HT-29 (cell line): ENCODE measurements around the gene UBE2J2. TPM values are rescaled to one million over a fixed set of nuclear protein-coding genes. Genes with fewer than 3 reads are reported as not detected.

Source experiments
- DNase-seq: peaks from one replicate; pipeline ENCODE4 v3.0.0-alpha.2; 2015; ENCODE audit warnings: low spot score
- total RNA-seq: library from RNA; depleted of rRNA; stranded (reverse); fragments of >200 nt; shearing (Covaris generic); gene quantifications from 2 replicates; pipeline ENCODE4 v1.2.3, GENCODE V29; 2014

The UBE2J2 gene
- total RNA-seq, 1 experiment from 2014 or later = 93.1 TPM

DNA sequence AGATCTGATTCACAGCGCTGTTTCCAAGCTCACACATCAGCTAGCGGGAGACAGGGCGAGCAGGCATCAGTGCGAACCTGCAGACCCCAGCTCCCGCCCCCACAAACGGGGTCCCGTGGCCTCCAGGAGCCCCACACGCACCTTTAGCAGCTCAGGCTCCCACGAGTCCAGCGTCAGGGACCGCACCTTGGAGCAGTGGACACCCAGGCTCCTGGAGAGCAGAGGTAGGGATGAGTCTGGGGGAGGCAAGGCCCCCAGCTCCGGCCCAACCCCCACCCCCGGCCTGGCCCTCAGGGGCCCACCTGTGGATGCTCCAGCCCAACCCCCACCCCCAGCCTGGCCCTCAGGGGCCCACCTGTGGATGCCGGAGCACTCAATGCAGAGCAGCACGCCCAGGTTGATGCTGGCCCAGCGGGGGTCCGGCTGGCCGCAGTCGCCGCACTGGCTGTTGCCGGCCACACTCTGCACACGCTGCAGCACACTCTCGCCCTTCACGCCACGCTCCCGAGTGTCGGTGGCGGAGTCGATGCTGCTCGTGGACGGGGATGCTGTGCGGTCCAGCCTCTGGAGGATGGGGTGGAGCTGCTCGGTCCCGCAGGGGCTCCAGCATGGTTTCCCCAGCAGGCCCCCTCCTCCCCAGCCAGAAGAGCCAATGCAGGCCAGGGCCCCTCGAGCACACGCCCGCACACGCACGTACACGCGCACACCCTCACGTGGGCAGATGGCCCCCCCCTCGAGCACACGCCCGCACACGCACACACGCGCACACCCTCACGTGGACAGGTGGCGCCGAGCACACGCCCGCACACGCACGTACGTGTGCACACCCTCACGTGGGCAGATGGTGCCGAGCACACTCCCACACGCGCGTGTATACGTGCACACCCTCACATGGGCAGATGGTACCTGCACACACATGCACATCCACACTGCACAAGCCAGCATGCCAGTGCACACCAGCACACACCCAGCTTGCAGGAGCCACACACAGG lies 22.7 kb upstream of the UBE2J2 start:
- DNase-seq = no peak

GRCh38 chr1:1295154-1295923 lies 21.7 kb upstream of the UBE2J2 start:
- no peak for DNase-seq

DNA sequence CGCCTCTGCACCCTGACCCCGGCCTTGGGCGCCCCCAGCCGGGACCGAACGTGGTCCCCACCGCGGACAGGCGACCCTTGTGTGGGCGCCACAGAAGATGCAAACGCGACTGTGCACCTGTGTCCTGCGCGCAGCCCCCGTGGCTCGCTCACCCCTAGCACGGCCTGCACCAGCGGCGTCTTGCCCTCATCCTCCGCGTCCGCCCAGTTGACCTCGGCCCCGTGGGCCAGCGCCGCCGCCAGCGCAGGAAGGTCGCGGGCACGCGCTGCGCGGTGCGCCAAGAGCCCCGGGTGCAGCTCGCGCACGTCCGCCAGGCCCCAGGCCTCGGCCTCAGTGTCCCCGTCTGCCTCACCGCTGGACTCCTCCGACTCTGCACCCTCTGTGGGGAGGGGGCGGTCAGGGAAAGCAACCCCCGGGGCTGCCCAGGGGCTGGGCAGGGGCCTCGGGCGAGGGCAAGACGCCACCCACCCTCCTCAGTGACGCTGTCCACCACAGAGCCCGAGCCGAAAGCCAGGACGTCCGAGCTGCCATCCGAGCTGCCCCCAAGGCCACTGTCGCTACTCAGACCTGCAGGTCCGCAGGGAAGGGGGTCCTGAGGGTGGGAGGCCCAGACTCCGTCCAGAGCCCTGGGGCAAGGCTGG lies 20.7 kb upstream of the UBE2J2 start:
- no peak for DNase-seq

DNA sequence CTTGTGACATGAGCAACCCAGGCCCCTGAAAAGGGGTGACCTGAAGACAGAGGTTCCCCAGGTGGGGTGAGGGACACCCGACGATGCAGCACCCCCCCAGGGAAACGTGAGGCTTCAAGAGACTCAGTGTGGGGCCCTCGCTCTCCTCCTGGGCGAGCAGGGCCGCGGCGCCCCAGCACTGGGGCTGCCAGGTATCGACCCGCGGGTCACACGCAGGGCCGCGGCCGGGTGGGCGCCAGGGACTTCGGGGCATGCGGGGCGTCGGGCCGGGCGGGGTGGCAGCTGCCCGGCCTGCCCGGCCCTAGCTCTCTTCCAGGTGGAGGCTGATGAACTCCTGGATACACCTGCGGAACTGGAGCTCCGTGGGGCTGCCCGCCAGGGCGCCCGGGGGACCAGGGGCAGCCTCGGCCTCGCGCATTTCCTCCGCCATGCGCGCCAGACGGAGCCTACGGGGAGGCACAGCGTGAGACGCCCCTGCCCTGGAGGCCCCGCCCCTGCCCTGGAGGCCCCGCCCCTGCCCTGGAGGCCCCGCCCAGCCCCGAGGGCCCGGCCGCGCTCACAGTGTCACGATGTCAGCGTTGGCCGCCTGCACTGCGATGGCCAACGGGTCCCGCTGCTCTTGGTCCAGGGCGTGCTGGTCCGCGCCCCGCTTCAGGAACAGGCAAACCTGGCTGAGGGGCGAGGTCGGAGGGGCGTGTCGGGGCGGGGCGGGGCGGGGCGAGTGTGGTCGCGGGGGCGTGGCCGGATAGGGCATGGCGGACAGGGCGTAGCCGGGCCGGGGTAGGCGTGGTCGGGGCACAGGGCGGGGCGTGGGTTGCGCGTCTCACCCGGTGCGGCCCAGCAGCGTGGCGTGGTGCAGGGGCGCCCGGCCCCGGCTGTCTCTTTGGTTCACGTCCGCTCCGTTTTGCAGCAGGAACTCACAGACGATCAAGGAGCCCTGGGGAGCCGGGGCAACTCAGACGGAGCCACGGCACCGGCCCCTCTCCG lies 19.9 kb upstream of the UBE2J2 start:
- no peak for DNase-seq

GRCh38 chr1:1292851-1293250 lies 19.2 kb upstream of the UBE2J2 start:
- DNase-seq = no peak

DNA sequence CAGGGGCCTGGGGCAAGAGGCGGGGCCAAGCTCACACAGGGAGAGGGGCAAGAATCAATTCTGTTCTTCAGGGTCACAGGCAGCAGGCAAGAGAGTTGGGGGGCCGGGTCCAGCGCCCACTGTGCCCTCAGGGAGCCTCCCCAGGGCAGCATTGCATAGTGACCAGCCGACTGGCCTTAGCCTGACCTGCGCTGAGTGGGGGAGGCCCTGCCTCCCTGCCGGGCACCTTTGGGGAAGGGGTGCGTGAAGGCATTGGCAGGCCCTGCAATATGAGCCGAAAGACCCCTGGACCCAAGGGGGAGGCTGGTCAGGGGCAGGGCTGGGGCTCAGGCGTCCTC lies 18.8 kb upstream of the UBE2J2 start:
- no peak for DNase-seq

DNA sequence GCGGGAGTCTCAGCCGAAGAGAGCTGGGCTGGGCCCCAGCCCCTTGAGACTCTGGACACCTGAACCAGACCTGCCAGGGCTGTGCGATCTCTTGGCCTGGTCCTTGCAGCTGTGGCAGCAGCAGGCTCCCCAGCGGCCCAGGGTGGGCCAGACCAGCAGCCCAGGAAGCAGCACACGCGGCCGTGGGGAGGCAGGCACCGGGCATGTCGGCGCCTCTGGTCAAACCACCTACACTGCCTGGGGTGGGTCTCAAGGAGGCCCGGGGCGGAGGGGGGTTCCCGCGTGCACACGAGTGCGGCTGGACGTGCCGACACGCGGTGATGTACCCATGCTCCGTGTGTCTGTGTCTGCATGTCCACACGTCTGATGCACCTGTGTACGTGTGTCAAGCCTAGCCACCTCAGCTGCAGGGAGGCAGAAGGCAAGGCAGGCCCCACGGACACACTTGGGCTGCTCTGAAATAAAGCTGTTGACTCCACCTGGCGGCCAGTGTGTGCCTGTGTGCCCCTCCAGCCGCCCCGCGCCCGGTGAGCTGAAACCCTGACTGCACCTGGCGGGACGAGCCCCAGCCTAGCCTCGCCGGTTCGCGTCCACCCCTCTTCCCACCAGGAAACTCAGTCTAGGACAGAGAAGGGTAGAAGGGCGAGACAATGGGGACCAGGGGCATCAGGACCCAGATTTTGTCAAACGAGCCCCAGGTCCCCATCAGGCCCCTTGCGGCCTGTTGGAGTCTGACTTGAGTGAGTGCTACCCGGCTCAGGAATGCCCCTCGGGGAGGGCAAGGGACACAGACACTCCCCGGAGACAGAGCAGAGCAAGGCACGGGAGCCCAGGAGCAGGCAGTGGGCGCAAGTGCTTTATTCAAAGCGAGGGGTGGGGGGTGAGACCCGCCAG lies 18.1 kb upstream of the UBE2J2 start:
- DNase-seq = peak; percentile 86

GRCh38 chr1:1291023-1291528 lies 17.4 kb upstream of the UBE2J2 start:
- DNase-seq = peak; percentile 31

GRCh38 chr1:1290238-1290731 lies 16.6 kb upstream of the UBE2J2 start:
- DNase-seq = peak; percentile 77

GRCh38 chr1:1287288-1288110 lies 13.8 kb upstream of the UBE2J2 start:
- DNase-seq = no peak

DNA sequence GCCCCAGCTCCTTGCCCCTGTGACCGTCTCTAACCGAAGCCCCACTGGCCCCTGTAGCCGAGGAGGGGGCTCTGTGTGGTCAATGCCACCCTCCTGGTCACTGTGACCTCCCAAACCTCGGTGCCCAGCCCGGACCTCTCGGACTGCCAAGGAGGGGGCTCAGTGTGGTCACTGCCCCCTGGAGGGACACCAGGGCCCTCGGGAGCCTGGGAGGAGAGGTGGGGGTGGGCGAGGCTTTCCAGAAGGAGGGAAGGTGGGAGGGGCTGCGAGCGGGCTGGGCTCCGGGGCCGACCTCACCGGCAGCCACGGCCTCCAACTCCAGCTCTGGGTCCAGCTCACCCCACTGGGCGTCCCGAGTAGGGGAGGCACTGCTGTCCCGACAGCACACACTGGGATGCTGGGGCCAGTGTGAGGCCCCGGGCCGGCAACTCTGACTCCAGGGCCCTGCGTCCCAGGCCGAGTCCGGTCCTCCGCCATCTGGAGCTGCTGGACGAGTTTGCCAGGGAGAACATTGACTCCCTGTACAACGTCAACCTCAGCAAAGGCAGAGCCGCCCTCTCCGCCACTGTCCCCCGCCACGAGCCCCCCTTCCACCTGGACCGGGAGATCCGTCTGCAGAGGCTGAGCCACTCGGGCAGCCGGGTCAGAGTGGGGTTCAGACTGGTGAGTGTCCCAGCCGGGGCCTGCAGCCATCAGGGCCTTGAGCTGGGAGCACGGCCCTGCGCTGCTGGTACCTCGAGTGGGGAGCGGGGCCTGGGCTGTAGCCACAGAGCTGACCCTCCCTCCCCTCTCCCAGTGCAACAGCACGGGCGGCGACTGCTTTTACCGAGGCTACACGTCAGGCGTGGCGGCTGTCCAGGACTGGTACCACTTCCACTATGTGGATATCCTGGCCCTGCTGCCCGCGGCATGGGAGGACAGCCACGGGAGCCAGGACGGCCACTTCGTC lies 12.9 kb upstream of the UBE2J2 start:
- DNase-seq = no peak

DNA sequence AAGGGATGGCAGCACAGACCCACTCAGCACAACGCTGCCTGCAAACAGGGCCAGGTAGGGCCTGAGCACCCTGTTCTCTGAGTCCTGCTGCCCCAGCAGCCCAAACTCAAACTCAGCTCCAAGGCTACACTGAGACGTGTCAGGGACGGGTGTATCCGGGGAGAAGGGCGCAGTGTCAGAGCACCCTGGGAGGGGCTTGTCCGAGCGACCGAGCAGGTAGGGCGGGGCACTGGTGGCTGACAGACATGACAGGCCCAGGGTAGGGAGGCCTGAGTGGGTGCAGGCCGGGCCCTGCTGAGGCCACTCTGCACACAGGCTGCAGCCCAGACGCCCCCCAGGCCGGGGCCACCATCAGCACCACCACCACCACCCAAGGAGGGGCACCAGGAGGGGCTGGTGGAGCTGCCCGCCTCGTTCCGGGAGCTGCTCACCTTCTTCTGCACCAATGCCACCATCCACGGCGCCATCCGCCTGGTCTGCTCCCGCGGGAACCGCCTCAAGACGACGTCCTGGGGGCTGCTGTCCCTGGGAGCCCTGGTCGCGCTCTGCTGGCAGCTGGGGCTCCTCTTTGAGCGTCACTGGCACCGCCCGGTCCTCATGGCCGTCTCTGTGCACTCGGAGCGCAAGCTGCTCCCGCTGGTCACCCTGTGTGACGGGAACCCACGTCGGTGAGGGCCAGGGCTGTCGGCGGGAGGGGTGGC lies 12.1 kb upstream of the UBE2J2 start:
- DNase-seq = no peak

DNA sequence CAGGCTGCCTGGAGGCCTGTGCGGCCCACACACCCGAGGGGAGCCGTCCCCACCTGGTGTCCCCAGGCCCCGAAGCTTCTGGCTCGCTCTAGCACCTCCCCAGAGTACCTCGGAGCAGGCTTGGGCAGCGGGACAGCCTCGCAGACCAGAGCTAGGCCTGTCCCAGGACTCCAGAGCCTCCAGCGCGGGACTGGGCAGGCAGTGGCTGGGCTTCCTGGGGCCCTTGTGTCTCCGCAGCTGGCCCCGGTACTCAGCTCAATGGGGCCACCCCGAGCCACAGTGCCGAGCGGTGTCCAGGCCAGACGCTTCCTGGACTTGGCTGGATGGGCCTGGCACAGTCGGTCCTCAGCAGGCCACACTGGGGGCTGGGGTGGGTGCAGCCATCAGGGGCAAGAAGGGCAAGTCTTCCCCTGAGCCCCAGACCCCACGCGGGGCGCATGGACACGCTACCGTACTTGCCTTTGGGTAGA lies 11.5 kb upstream of the UBE2J2 start:
- DNase-seq = no peak

DNA sequence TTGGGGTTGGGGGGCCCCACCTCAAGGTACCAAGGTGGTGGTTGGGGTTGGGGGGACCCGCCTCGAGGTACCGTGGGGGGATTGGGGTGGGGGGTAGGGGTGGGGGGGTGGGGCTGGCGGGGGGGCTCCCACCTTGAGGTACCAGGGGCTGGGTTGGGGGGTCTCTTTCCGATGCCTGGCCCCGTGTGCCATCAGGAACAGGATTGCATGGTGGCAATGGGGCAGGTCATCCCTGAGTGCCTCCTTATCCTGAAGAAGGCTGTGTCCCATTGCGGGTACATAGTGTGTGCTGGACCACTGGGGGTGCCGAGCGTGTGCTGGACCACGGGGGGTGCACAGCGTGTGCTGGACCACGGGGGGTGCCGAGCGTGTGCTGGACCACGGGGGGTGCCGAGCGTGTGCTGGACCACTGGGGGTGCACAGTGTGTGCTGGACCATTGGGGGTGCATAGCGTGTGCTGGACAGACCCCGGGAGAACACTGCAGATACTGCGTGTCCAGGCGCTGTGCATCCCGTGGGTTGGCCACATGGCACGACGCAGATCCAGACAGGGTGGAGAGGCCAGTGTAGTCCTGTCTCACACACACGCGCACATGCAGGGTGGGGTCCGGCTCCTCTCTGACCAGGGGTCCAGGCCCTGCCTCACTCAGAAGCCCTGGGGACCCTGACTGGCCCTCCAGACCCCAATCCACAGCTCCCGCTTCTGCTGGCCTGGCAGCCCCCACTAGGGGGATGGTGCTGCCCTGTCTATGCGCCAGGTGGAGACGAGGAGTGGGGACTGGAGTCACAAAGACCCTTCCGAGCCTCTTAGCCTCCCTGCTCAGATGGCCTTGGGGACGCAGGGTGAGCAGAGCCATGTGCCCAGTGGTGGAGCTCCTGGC lies 10.8 kb upstream of the UBE2J2 start:
- no peak for DNase-seq

DNA sequence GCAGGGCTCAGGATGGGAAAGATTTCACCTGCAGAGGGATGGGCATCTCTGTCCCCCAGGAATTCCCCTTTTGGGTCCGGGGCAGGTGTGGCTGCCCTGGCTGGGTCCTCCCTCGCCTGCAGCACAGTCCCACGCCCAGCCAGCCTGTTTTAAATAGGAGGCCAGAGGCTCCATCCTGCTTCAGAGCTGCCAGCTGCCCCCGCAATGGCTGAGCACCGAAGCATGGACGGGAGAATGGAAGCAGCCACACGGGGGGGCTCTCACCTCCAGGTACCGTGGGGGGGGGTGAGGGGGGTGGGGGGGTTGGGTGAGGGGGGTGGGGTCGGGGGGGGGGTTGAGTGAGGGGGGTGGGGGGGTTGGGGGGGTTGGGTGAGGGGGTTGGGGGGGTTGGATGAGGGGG lies 10.2 kb upstream of the UBE2J2 start:
- DNase-seq = no peak

- DNase-seq = no peak
Observed at GRCh38 chr1:1282998-1283397, 9.3 kb upstream of the UBE2J2 start.
